Uterus (tissue), 2 donors: ENCODE data around the gene SLITRK1.

Experiments used
- CTCF ChIP-seq, 4 experiments: fragments of 200-600 bp in 2 of 4; fragments of 450-650 bp in 2 of 4; sonication (generic) in 2 of 4; IDR thresholded peaks; one replicate each; pipeline ENCODE4 v1.5.1; 2016 to 2019; ENCODE audit warnings: antibody characterized with exemption in 4 of 4, mild to moderate bottlenecking in 2 of 4, moderate library complexity in 1 of 4
- POLR2A ChIP-seq, 2 donors: fragments of 450-650 bp; IDR thresholded peaks; one replicate each; pipeline ENCODE4 v1.6.1; 2016; ENCODE audit warnings: antibody characterized with exemption in 2 of 2, mild to moderate bottlenecking in 1 of 2, moderate library complexity in 1 of 2

GRCh38 chr13:83878691-83879430 is 3.4 kb downstream of the SLITRK1 start:
- TF ChIP-seq POLR2A (IDR thresholded peaks at IDR 0.05) (no peak), CTCF (IDR thresholded peaks at IDR 0.05) (no peak)
